Measurements from ENCODE around the gene ARGLU1.

Gene ARGLU1

GRCh38 chr13:106597749-106598395, 29.9 kb upstream of the ARGLU1 start:
- no peak overlapping the region for H3K27ac ChIP-seq (replicated peaks)
- no peak for DNase-seq (ENCODE audit: low read depth in 1 of 2, low spot score in 1 of 2)

GRCh38 chr13:106597186-106597585, 29.2 kb upstream of the ARGLU1 start:
- no peak for TF ChIP-seq SPI1 (IDR thresholded peaks at IDR 0.05; ENCODE audit: borderline replicate concordance, low read depth)
- no peak for TF ChIP-seq POLR2AphosphoS5 (IDR thresholded peaks at IDR 0.05; ENCODE audit: low read depth)
- no peak for TF ChIP-seq CTCF (IDR thresholded peaks at IDR 0.05; ENCODE audit: insufficient read depth, low read length)
- TF ChIP-seq REST (IDR thresholded peaks at IDR 0.05; ENCODE audit: insufficient replicate concordance, low read depth), result no peak
- no peak for TF ChIP-seq GABPA (IDR thresholded peaks at IDR 0.05; ENCODE audit: low read depth)
- no peak overlapping the region for H3K4me3 ChIP-seq (replicated peaks; ENCODE audit: insufficient read depth, low read length)
- DNase-seq (ENCODE audit: low read depth in 1 of 2, low spot score in 1 of 2), result no peak
- H3K27me3 ChIP-seq (ENCODE audit: insufficient read depth, poor library complexity, severe bottlenecking), result peaks cover 3% of the 10 kb centered on the region
- H3K27ac ChIP-seq (replicated peaks), result no peak overlapping the region

More at GRCh38 chr13:106597749-106598395, 29.9 kb upstream of the ARGLU1 start:
- TF ChIP-seq SPI1 (IDR thresholded peaks at IDR 0.05; ENCODE audit: borderline replicate concordance, low read depth), result no peak
- Histone ChIP-seq H3K27me3 (ENCODE audit: insufficient read depth, poor library complexity, severe bottlenecking) (peaks cover 3% of the 10 kb centered on the region), H3K4me3 (replicated peaks; ENCODE audit: insufficient read depth, low read length) (no peak overlapping the region)

GRCh38 chr13:106596275-106596937, 28.5 kb upstream of the ARGLU1 start:
- Histone ChIP-seq H3K27me3 (ENCODE audit: insufficient read depth, poor library complexity, severe bottlenecking) (peaks cover 3% of the 10 kb centered on the region), H3K4me3 (replicated peaks; ENCODE audit: insufficient read depth, low read length) (no peak overlapping the region), H3K27ac (replicated peaks) (no peak overlapping the region)
- DNase-seq (ENCODE audit: low read depth in 1 of 2, low spot score in 1 of 2), result no peak
- TF ChIP-seq GABPA (IDR thresholded peaks at IDR 0.05; ENCODE audit: low read depth) (no peak), CTCF (IDR thresholded peaks at IDR 0.05; ENCODE audit: insufficient read depth, low read length) (no peak), POLR2AphosphoS5 (IDR thresholded peaks at IDR 0.05; ENCODE audit: low read depth) (no peak), SPI1 (IDR thresholded peaks at IDR 0.05; ENCODE audit: borderline replicate concordance, low read depth) (no peak), REST (IDR thresholded peaks at IDR 0.05; ENCODE audit: insufficient replicate concordance, low read depth) (no peak)

- Histone ChIP-seq H3K27me3 (ENCODE audit: insufficient read depth, poor library complexity, severe bottlenecking) (peaks cover 3% of the 10 kb centered on the region), H3K27ac (replicated peaks) (no peak overlapping the region), H3K4me3 (replicated peaks; ENCODE audit: insufficient read depth, low read length) (no peak overlapping the region)
- TF ChIP-seq SPI1 (IDR thresholded peaks at IDR 0.05; ENCODE audit: borderline replicate concordance, low read depth) (no peak), GABPA (IDR thresholded peaks at IDR 0.05; ENCODE audit: low read depth) (no peak), POLR2AphosphoS5 (IDR thresholded peaks at IDR 0.05; ENCODE audit: low read depth) (no peak), CTCF (IDR thresholded peaks at IDR 0.05; ENCODE audit: insufficient read depth, low read length) (no peak), REST (IDR thresholded peaks at IDR 0.05; ENCODE audit: insufficient replicate concordance, low read depth) (no peak)
- no peak for DNase-seq (ENCODE audit: low read depth in 1 of 2, low spot score in 1 of 2)
Observed at GRCh38 chr13:106595625-106596024, 27.7 kb upstream of the ARGLU1 start.

Data from HL-60 (cell line).